Fibroblast of skin of back (primary cell): Measurements from ENCODE around the gene EXOC6B.

Experiments used
- DNase-seq: peaks from one replicate; pipeline ENCODE4 v3.0.0-alpha.2; 2013

The EXOC6B gene

DNA sequence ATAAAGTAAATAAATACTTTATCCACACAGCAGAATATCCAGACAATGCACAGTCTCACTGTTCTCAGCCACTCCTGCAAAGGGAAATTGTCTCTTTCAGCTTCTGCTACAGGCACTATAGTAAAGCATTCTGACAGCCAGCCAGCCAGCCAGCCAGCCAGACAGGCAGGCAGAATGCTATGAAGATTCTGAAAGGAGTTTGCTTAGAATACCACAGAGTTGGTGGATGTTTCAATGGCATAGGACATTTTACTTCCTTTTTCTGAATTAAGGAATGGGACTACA is 562.1 kb downstream of the EXOC6B start:
- no peak for DNase-seq

DNA sequence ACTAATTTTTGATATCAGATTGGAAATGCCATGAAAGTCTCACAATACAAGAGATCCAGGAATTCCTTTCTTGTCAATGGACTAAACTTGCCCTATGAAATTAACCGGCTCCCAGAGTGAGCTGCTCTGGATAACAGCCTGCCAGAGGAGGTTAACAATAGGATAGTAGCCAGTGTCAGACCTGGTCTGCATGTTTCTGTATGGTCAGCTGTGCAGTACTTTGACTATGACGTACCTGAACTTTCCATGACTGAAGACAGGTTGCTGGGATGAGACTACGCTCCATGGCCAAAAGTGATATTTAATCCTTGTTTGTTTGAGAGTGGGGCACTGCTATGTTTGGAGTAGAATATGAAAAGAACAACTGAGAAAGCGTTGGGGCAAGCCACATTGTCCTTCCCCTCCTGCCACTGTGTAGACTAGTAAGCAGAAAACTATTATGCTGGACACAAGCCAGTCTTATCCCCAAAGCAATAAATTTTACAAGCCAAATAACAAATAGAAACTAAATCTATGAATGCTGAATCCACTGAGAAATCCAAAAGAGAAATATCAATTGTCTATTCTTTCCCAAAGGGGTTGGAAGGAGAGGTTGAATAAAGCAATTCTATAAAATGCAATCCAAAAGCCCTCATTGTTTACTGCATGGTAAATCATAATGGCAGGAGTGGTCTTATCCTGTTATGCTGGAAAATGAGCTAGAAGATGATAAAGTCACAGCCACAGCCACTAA is 562.6 kb downstream of the EXOC6B start:
- DNase-seq: no peak

DNA sequence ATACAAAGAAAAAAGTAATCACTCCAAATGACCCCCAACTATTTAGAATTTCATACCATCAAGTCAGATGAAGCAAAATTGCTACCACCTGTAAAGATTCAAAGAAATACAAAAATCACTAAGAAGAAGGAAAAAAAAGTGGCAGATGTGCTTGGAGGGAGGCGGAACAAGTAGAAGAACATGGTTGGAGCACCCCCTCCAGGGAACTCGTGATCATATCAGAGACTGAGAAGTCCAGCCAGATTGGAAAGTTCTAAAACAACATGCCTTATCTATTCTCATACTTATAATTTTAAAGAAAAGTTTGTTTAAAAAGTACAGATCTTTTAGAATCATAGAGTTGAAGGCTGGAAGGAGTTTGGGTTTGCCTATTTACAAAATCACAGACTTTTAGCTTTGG is 564.8 kb downstream of the EXOC6B start:
- no peak for DNase-seq

DNA sequence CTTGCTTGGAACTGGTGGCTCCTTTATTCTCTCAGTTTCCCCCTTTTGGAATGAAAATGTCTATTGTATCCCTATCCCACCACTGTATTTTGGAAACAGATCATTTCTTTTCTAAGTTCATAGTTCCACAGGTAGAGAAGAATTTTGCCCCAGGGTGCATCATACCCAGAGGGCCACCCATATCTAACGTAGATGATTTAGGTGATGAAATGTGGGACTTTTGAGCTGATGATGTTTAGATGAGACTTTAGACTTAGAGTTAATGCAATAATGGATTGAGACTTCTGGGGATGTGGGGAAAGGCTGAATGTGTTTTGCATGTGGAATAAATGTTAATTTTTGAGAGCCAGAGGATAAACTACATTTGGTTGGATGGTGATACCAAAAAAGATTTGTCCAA is 570.3 kb downstream of the EXOC6B start:
- no peak for DNase-seq

DNA sequence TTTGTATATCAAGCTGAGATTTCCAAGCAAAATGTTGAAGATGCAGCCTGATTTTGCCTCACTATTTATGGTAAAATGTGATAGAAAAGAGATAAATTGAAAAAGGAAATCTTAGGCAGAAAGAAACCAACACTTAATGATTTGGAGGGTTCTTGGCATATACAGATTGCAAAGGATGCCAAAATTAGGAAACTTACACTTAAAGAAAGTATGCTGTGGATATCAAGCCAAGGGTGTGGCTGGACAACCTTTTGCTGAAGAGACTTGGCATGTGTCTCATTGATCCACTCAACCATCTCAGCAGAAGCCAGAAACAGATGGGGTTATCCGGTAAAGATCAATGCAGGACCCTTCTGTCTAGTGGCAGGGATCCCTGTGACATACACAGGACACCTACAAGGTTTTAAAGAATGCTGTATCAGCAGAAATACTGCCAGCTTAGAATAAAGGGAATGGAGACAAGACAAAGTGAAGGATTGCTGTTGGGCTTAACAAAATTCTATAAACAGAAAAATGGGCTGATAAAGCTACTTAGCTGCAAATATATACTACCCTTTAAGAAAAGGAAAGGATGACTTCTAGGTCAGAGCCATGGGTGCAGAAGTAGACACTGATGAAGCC is 570.9 kb downstream of the EXOC6B start:
- DNase-seq: no peak

DNA sequence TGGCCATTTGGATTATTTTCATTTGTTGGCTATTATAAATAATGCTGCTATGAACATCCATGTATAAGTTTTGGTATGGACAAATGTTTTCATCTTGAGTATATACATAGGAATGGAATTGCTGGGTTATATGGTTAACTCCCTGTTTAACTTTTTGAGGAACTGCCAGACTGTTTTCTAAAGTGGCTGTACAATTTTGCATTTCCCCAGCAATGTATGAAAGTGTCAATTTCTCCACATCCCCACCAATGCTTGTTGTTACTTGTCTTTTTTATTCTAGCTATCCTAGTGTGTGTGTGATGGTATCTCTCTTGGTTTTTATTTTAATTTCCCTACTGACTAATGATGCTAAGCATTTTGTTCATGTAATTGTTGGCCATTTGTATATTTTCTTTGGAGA is 587.5 kb downstream of the EXOC6B start:
- DNase-seq: peak; percentile 46

DNA sequence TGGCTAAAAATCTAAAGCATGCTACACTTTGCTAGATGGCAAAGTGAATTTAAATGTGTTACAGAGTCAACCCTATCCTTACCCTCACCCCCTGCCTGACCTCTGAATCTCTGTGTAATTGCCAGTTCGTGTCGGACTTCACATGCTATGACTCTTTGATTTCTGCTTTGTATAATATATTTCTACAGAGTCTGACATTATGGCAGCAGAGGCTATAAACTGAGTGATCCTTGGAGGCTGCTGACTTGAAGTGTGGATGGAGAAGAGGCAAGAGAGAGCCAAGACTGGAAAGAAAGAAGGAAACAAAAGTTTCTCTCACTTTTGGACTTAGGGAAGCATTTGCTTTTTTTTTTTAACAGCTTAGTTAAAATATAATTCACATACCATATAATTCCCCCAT is 588.3 kb downstream of the EXOC6B start:
- no peak for DNase-seq

DNA sequence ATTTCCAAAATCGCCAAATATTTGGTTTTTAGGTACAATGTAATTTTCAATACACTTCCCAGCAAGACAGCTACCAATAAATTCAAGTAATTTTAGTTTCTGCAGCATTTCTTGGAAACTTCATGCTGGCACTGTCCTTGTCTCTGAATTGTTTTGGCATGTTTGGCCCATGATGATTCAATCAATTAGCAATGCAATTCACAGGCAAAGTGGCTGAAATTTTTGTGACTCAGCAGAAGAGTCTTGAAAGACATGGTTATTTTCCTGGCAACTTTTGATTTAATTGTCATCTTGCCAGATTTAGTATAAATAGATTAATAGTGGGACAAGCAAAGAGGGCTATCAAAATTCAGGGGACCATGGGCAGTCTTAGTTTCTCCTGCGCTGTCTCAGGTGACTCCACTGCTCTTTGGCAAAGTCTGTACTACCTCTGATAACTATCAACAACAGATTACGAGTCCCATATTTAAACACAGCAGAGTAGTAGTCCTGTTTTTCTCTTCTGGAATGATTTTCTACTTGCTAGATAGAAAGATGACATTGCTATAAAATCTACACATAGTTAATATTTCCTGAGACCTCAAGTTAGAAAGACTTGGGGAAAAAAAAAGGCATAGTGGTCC is 589.3 kb downstream of the EXOC6B start:
- DNase-seq: peak; percentile 92

DNA sequence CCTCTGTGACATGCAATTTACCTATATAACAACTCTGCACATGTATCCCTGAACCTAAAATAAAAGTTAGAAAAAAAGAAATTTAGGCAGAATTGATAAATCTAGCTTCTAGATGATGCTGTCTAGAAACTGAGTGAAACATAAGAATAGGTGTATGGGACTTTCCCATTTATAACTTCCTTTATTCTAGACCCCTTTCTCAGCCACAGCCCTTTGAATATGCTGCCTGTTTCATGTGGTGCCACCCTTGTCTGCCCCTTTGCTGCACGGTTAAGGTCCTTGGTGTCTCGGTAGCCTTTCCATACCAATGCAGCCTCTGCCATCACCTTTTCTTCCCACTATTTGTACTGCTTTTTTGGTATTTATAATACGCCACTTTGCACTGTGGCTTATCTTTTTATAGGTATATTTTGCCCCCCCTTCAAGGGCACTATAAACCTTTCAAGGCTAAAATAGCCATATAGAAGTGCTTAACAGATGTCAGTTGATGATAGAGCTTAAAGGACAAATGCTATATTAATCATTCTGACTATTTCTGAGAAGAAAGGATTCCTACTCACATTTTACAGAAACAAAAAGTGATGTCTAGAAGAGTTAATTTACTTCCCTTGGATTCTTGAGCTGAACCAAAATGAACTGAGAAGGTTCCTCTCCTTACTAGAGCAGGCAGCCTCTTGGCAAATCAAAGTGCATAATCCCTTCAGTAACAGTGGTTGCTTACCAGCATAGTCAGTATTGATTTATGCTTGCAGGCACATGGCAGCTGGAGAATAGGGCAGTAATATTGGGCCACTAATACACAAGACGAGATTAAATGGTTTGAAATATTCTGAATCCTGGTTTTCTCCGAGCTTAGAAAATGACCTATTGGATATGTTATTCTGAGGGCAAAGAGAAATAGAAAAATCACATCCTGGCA is 590.1 kb downstream of the EXOC6B start:
- DNase-seq: no peak

DNA sequence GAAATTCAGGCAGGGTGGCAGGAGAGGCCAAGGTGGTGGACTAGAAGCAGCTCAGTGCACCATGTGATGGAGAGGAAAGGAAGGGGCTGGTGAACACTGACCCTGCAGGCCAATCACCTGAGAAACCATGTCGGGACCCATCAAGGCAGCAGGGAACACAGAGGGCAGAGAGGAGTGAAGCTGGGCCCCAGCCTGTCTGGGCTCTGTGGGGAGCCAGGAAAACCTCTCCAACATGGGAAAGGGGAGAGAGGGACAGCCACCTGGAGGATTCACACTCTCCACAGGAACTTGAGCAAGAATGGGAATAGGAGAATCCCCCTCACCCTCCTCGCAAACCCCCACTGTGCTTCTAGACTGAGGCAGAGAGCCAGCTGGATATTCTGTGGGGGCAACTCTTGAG is 592.6 kb downstream of the EXOC6B start:
- no peak for DNase-seq

DNA sequence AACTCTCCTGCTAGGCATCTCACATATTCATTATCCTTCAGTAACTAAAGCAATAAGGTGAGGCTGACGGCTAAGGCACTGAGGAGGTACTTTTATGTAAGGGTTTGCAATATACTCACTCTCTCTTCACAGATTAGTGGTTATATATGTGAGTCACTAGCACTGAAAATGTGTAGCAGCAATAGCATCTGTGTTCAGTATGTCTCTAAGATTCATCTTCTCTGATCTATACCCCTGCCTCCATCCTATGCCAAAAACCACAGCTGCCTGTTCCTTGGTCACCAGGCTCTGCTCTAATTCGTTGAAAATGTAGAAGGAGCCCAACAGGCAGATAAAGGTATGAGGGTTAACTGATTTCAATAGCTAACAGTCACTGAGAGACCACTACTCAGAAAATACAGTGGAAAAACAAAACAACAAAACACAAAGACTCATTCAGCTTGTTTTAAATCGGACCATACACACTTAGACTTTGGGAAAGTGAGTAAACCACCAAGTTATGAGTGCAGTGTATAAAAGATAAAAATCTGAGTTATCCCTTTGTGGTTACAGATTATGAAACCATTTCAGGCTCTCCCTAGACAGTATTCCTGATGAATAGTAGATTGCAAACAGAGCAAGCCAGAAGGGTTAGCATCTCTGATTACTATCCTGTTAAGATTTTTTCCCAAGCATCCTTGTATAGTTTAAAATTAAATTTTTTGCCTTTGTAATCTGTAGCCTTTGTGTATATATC is 602.8 kb downstream of the EXOC6B start:
- peak; percentile 57 for DNase-seq

DNA sequence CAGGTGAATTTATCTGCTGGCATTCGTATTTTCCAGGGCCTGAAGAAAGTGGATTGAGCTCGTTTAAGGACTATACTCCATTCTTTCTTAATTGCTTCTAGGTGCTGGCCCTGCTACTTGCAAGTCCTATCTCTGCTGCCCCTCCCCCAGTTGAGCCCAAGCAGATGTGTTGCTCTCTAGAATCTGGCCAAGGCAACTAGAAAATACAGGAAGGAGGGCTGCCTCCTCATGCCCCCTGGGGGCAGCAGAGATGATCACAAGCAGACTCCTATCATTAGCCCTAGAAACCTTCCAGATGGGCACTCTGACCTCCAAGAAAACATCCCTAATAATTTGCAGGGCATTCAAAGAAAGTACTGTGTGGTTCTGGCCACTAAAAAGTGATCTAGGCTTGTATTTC is 605.7 kb downstream of the EXOC6B start:
- peak; percentile 16 for DNase-seq

DNA sequence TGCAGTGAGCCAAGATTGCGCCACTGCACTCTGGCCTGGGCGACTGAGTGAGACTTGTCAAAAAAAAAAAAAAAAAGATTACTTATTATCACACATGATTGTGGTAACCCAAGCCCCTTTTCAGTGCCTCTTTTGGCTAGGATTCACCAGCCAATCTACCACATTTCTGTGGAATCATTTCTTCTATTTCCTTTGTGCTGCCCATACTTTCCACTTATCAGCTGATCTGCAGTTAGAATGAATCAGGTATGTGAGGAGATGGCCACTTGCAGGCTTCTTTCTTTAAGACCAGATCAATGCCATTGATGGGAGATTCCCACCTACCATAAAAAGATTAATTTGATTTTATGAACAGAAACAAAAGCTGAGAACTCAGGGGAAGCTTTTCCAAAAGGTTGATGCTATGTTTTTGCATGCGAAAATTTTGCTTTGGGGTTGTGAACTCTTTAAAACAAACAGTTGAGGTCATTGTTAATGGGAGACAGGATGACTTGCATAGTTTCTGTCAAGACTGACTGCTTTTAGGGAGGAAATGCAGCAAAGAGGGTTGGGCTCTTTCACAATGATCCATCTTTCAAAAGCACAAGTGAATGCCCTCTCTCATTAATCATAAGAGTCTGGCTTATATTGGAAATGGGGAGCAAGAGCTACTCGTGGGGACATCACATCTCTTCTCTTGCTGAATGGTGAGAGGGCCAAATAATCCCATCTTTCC is 611.2 kb downstream of the EXOC6B start:
- peak; percentile 79 for DNase-seq

DNA sequence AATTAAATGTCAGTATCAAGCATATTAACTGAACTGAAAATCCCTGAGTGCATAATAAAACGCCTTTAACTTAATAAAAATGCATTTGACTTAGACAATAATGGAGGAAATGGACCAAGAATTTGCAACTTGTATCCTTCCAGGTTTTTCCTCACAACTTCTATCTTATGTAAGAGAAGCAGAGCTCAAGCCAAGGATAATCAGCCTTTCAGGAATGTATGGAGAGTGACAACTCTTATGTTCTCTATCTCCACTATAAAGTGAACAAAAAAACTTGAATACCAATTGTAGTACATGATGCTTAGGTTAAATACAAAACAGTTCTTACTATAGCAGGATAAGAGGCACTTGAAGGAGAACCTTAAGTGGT is 613.4 kb downstream of the EXOC6B start:
- DNase-seq: no peak

DNA sequence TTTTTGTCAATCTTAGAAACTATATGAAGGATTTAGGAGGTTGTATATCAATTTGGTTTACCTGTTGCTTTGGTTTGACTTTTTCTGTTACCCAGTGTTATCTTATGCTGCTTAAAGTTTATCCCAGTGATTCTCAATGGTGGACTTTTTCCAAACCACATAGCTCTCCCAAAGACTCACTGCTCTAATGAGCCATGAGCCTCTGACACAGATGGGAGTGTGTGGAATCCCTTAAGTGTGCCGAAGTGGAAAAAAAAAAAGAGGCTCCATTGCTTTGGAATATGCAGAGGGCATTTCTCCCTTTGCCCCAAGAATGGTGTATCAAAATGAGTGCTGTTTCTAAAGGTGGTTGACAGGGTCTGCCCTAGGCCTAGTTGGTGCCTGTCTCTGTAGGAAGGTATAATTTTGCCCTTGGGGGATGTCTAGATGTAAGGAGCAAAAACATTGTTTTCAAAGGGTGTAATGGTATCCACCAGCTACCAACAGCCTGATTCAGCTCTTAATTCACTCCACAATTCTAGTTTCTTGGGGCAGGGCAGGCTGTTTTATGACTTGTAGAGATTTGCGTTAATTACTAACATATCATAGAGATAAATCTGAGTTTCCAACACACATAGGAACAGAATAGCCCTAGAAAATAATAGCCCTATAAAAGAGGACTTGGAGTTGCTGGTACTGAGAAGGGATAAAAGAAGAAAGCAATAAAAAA is 613.9 kb downstream of the EXOC6B start:
- peak; percentile 36 for DNase-seq

DNA sequence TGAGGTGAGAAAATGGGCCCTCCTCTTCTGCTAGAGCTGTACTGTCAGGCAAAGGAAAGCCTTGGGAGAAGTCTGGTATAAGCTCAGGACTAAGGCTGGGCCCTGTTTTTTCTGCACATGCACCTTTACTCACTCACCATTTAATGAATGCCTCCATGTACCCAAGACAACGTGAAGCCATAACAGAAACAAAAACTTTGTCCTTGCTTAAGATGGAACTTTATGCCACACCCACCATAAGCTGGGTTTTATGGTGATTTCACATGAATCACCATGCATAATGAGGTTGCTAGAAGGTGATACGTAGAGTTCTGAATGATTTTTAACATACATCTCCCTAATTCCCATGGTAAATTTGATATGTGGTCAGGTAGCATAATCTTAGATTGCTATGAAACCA is 614.5 kb downstream of the EXOC6B start:
- DNase-seq: no peak

DNA sequence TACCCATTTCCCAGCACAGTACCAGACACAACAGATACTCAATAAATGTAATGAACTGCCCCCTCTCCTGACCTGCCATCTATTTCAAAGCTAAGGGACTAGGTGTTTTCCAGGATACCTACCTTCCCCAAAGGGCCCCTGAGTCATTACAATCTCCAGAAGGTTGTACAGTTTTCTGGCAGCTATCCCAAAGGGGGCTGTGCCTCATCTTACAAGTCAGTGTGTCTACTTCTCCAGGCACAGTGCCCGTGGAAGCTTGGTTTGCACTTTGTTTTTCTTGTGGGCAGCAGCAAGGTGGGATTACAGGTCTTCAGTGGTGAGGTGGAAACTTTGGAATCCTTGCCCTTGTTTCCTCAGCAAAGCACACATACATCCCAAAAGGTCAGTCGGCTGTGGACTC is 615.4 kb downstream of the EXOC6B start:
- no peak for DNase-seq

DNA sequence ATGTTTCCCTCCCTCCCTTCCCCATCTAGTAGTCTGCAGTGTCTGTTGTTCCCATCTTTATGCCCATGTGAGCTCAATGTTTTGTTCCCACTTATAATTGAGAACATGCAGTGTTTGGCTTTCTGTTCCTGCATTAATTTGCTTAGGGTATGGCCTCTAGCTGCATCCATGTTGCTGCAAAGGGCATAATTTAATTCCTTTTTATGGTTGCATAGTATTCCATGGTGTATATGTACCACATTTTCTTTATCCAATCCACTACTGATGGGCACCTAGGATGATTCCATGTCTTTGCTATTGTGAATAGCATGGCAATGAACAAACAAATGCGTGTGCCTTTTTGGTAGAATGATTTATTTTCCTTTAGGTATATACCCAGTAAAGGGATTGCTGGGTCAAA is 617.6 kb downstream of the EXOC6B start:
- no peak for DNase-seq

DNA sequence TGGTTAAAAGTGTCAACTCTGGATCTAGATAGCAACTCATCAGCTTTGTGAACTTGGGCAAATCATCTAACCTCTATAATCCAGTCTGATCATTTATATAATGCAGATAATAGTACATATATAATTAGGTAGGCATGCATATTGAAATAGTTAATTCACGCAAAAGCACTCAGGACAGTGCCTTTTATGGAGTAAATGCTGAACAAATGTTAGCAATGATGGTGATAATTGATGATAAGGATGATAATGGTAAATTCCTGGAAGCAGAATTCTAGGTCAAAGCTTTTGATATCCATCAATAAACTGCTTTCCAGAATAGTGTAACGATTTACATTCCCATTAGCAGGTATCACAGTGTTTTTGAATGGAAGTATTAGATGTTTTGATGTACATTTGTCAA is 618.5 kb downstream of the EXOC6B start:
- DNase-seq: no peak

DNA sequence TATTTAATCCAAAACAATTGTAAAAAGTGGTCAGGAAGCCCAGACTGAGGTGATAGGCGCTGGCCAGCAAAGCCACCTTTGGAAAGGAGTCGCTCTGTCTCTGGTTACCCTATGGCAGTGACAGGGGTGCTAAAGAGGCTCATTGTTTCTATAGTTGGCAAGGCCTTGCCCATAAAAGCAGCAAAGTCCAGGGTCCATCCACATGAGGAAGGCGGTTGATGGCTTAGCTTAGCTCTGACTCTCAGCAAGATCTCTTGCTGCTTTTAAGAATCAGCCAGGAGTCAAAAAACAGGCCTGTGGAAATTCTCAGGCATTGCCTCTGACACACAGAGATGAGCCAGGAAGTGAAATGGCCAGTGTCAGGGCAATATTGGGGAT is 620.3 kb downstream of the EXOC6B start:
- DNase-seq: no peak

DNA sequence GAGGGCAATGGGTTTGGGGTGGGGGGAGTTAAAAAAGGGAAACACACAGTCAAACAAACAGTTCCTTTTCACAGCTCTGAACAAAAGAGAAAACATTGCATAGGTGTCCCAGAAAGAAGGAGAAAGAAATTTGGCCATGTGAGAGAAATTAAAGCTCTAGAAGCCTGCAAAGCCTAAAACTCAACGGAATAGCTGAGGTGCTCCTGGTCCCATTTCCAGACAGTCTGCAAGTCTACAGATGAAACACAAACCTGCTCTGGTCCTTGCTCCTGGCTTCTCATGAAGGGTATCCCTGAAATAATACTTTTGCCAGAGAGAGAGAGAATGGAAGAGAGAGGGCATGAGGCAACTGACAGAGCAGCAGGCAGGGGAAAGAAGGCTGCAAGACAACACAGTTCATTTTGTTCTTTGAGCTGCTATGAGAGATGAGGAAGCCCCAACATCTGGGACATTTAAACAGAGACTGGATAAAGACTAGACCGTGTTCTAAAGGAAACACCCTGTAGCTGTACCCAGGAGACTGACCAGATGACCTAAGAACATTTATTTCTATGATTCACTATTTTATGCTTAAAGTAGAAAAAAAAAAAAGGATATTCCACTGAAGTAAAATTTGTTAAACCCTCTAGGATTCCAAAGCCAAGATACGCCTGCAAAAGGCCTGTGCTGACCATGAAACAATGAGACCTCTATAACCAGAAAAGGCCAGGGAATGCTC is 620.9 kb downstream of the EXOC6B start:
- DNase-seq: no peak
